HCT116 (cell line): Measurements from ENCODE around the gene KIAA1671. TPM values are rescaled to one million over a fixed set of nuclear protein-coding genes. Genes with fewer than 3 reads are reported as not detected.

ENCODE experiments used
- ATAC-seq: fragments of 200-7000 bp; cut with Tn5 transposase; 2 replicates; pipeline ENCODE4 v1.9.1; 2020; ENCODE audit warnings: mild to moderate bottlenecking, moderate library complexity
- BruUV-seq: library from RNA; stranded (reverse); fragments of 400-500 nt; replicated peaks from 2 replicates; lab custom pipeline; 2021; lab: Mats Ljungman, UMichigan
- CTCF ChIA-PET: fragments of 300-600 bp; sonication (Branson Sonifier 250); formaldehyde crosslinking; loops from one replicate; lab custom pipeline; 2021; ENCODE audit warnings: antibody characterized with exemption; lab: Charles Lee
- POLR2A ChIA-PET: fragments of 300-600, 350-600 bp; sonication (Branson Sonifier 250); formaldehyde crosslinking; loops from one replicate; lab custom pipeline; 2021; ENCODE audit warnings: antibody characterized with exemption; lab: Charles Lee
- RAD21 ChIA-PET, 2 experiments: fragments of 300-600 bp; sonication (Branson Sonifier 250); formaldehyde crosslinking; loops; one replicate each; lab custom pipeline; 2023; ENCODE audit warnings: low total read pairs in 2 of 2; ENCODE audit not compliant: uncharacterized antibody in 2 of 2, unreplicated experiment in 2 of 2, low non-redundant PET in 1 of 2; lab: Charles Lee
- DNase-seq: peaks from one replicate; pipeline ENCODE4 v3.0.0-alpha.2; 2010; ENCODE audit warnings: low read depth, low spot score
- H2AFZ ChIP-seq: fragments of 200-600 bp; shearing (Covaris generic), sonication (generic); 2 replicates; pipeline ENCODE4 v1.6.1; 2017; ENCODE audit warnings: low read depth, mixed run types, mixed read lengths, antibody characterized with exemption, low read length; ENCODE audit not compliant: poor library complexity, severe bottlenecking
- H3K27ac ChIP-seq: 2 replicates; pipeline ENCODE4 v1.5.1; 2012; ENCODE audit warnings: low read depth, low read length
- H3K27me3 ChIP-seq: fragments of 200-600 bp; sonication (generic); 2 replicates; pipeline ENCODE4 v1.6.1; 2016; ENCODE audit warnings: mixed run types, low read length, mixed read lengths; ENCODE audit not compliant: insufficient read depth
- H3K36me3 ChIP-seq, 2 experiments: fragments of 200-500 bp in 1 of 2; fragments of 200-600 bp in 1 of 2; sonication (Bioruptor generic) in 1 of 2; sonication (generic) in 1 of 2; 2 replicates each; pipeline versions ENCODE4 v1.5.1 to v1.6.1; 2014 to 2016; ENCODE audit warnings: low read length in 2 of 2, inconsistent platforms in 1 of 2, mixed read lengths in 1 of 2, mixed run types in 1 of 2; ENCODE audit not compliant: insufficient read depth in 2 of 2, control insufficient read depth in 1 of 2
- H3K4me1 ChIP-seq, 2 experiments: fragments of 200-600 bp in 1 of 2; sonication (generic) in 1 of 2; 2 replicates each; pipeline versions ENCODE4 v1.5.1 to v1.6.1; 2012 to 2017; ENCODE audit warnings: low read length in 2 of 2, inconsistent platforms in 1 of 2, mild to moderate bottlenecking in 1 of 2, mixed read lengths in 1 of 2, mixed run types in 1 of 2, moderate library complexity in 1 of 2; ENCODE audit not compliant: insufficient read depth in 2 of 2, control insufficient read depth in 1 of 2
- H3K4me2 ChIP-seq: fragments of 200-600 bp; sonication (generic); 2 replicates; pipeline ENCODE4 v1.6.1; 2017; ENCODE audit warnings: mixed run types, low read length, mixed read lengths
- H3K4me3 ChIP-seq, 2 experiments: fragments of 200-600 bp in 1 of 2; sonication (generic) in 1 of 2; replicated peaks in 1 of 2; 2 replicates each; pipeline ENCODE4 v1.5.1; 2011 to 2016; ENCODE audit warnings: low read length in 2 of 2, control low read depth in 1 of 2, low read depth in 1 of 2, mild to moderate bottlenecking in 1 of 2, mixed read lengths in 1 of 2, mixed run types in 1 of 2
- H3K79me2 ChIP-seq: fragments of 200-600 bp; sonication (generic); 2 replicates; pipeline ENCODE4 v1.6.1; 2017; ENCODE audit warnings: mild to moderate bottlenecking, mixed run types, low read length, moderate library complexity, mixed read lengths; ENCODE audit not compliant: insufficient read depth
- H3K9ac ChIP-seq: fragments of 200-600 bp; sonication (generic); 2 replicates; pipeline ENCODE4 v1.6.1; 2016; ENCODE audit warnings: low read length, mixed read lengths
- H3K9me2 ChIP-seq: fragments of 200-600 bp; sonication (generic), shearing (Covaris generic); 2 replicates; pipeline ENCODE4 v1.6.1; 2017; ENCODE audit warnings: mixed run types, mild to moderate bottlenecking, moderate library complexity; ENCODE audit not compliant: insufficient read depth
- H3K9me3 ChIP-seq, 2 experiments: fragments of 200-500 bp in 1 of 2; fragments of 200-600 bp in 1 of 2; sonication (Bioruptor generic) in 1 of 2; sonication (generic) in 1 of 2; 2 replicates each; pipeline ENCODE4 v1.6.1; 2014 to 2017; ENCODE audit warnings: low read length in 2 of 2, mixed read lengths in 2 of 2, inconsistent platforms in 1 of 2, low read depth in 1 of 2, mild to moderate bottlenecking in 1 of 2, mixed run types in 1 of 2, moderate library complexity in 1 of 2; ENCODE audit not compliant: control insufficient read depth in 1 of 2, insufficient read depth in 1 of 2
- H4K20me1 ChIP-seq: fragments of 200-600 bp; sonication (generic), shearing (Covaris generic); 2 replicates; pipeline ENCODE4 v1.6.1; 2017; ENCODE audit warnings: mixed run types, mild to moderate bottlenecking, moderate library complexity; ENCODE audit not compliant: insufficient read depth
- ATF3 ChIP-seq: IDR thresholded peaks from 2 replicates; pipeline ENCODE4 v1.6.1; 2012
- CEBPB ChIP-seq: IDR thresholded peaks from 2 replicates; pipeline ENCODE4 v1.6.1; 2012; ENCODE audit warnings: low read depth
- EGR1 ChIP-seq: IDR thresholded peaks from 2 replicates; pipeline ENCODE4 v1.6.1; 2012; ENCODE audit warnings: low read depth
- ELF1 ChIP-seq: IDR thresholded peaks from 2 replicates; pipeline ENCODE4 v1.6.1; 2012; ENCODE audit warnings: low read depth, borderline replicate concordance
- EZH2 ChIP-seq: fragments of 200-600 bp; sonication (generic); IDR thresholded peaks from 2 replicates; pipeline ENCODE4 v1.6.1; 2017; ENCODE audit warnings: antibody characterized with exemption, mixed run types
- EZH2phosphoT487 ChIP-seq: fragments of 200-600 bp; IDR thresholded peaks from 2 replicates; pipeline ENCODE4 v1.6.1; 2018; ENCODE audit warnings: antibody characterized with exemption, borderline replicate concordance
- FOSL1 ChIP-seq: IDR thresholded peaks from 2 replicates; pipeline ENCODE4 v1.6.1; 2012; ENCODE audit warnings: low read depth
- POLR2A ChIP-seq: IDR thresholded peaks from 2 replicates; pipeline ENCODE4 v1.7.0; 2011; ENCODE audit warnings: borderline replicate concordance; ENCODE audit not compliant: insufficient read depth, insufficient read length; ENCODE audit errors: extremely low read depth
- REST ChIP-seq: IDR thresholded peaks from 2 replicates; pipeline ENCODE4 v1.6.1; 2012; ENCODE audit warnings: low read depth
- SP1 ChIP-seq: IDR thresholded peaks from 2 replicates; pipeline ENCODE4 v1.6.1; 2012; ENCODE audit warnings: low read depth
- SRF ChIP-seq: IDR thresholded peaks from 2 replicates; pipeline ENCODE4 v1.6.1; 2012; ENCODE audit warnings: low read depth
- TCF7L2 ChIP-seq: IDR thresholded peaks from 2 replicates; pipeline ENCODE4 v1.7.0; 2011; ENCODE audit warnings: borderline replicate concordance, inconsistent platforms; ENCODE audit not compliant: insufficient read depth, insufficient read length; ENCODE audit errors: extremely low read depth
- YY1 ChIP-seq: IDR thresholded peaks from 2 replicates; pipeline ENCODE4 v1.6.1; 2011; ENCODE audit warnings: low read length, low read depth, moderate library complexity, mild to moderate bottlenecking; ENCODE audit not compliant: insufficient replicate concordance; ENCODE audit errors: extremely low read depth
- ZFX ChIP-seq: fragments of 450-650 bp; IDR thresholded peaks from 2 replicates; pipeline ENCODE4 v1.6.1; 2017
- ZNF274 ChIP-seq: fragments of 200-500 bp; sonication (Bioruptor generic); IDR thresholded peaks from 2 replicates; pipeline ENCODE4 v1.6.1; 2014; ENCODE audit warnings: mild to moderate bottlenecking, low read depth, low read length, inconsistent platforms
- intact Hi-C: fragments of 100-400 bp; cut with micrococcal nuclease; formaldehyde crosslinking; loops from 2 replicates; pipeline ENCODE4 v1.10.0; 2022
- total RNA-seq: library from RNA; stranded (reverse); gene quantifications from one replicate; pipeline ENCODE4 v1.2.1, GENCODE V29; 2021; ENCODE audit not compliant: unreplicated experiment

KIAA1671 gene
- total RNA-seq, 1 experiment from 2014 or later: 36.8 TPM

GRCh38 chr22:25045159-25045558 is 92.6 kb downstream of the KIAA1671 start:
- Histone ChIP-seq H3K27me3 (no peaks in the 10 kb centered on the region), H3K9ac (no peak overlapping the region), H3K4me2 (no peak overlapping the region), H3K4me3 (no peak overlapping the region), H2AFZ (no peak overlapping the region), H3K36me3 (peaks cover 14 to 18% of the 10 kb centered on the region in 2 experiments; a peak in 3 of 4 replicates), H3K9me2 (no peaks in the 10 kb centered on the region), H3K27ac (no peak overlapping the region), H3K4me1 (peaks cover 0 to 3% of the 10 kb centered on the region in 2 experiments; a peak in 1 of 4 replicates), H3K79me2 (0 out of 2 replicates have a peak, but pooled peaks cover 4% of the 10 kb centered on the region), H3K9me3 (no peaks in the 10 kb centered on the region), H4K20me1 (no peaks in the 10 kb centered on the region)
- ChIA-PET RAD21 (no interaction called here), POLR2A (no interaction called here), CTCF (no interaction called here)
- no peak for TF ChIP-seq ELF1
- no peak for TF ChIP-seq POLR2A
- no peak for TF ChIP-seq TCF7L2
- TF ChIP-seq SP1: no peak
- TF ChIP-seq EZH2: no peak
- no peak for TF ChIP-seq EZH2phosphoT487
- TF ChIP-seq FOSL1: no peak
- TF ChIP-seq ATF3: no peak
- no peak for TF ChIP-seq YY1
- intact Hi-C loops: loop anchor here (5.0 kb wide), 1 partner anchor 53 kb away; no protein-coding TSS in a partner anchor
- DNase-seq (no peak), ATAC-seq (no peak)
- no TSS peak for BruUV-seq

GRCh38 chr22:25048071-25048470 is 95.6 kb downstream of the KIAA1671 start:
- POLR2A ChIA-PET: no interaction called here
- Histone ChIP-seq H3K9me2 (no peaks in the 10 kb centered on the region), H3K4me2 (no peak overlapping the region), H3K9ac (no peak overlapping the region), H3K9me3 (peaks cover 0 to 5% of the 10 kb centered on the region in 2 experiments; a peak in 1 of 4 replicates), H3K36me3 (peaks cover 14 to 31% of the 10 kb centered on the region in 2 experiments; a peak in 3 of 4 replicates), H3K4me1 (peaks cover 0 to 10% of the 10 kb centered on the region in 2 experiments; a peak in 2 of 4 replicates), H3K27ac (no peak overlapping the region), H4K20me1 (no peaks in the 10 kb centered on the region), H3K4me3 (no peak overlapping the region), H3K79me2 (peaks cover 1% of the 10 kb centered on the region; the same call in 1 of the 2 replicates), H3K27me3 (no peaks in the 10 kb centered on the region), H2AFZ (no peak overlapping the region)
- CTCF ChIA-PET: interaction anchor here (1.0 to 4.7 kb wide), 5 partner anchors 9 to 278 kb away, joined by 4 to 44 read pairs (median 6); partner anchors contain the start of gene KIAA1671
- no peak for DNase-seq
- BruUV-seq: no TSS peak
- intact Hi-C loops: loop anchor here (1.0 to 5.0 kb wide), 4 partner anchors 56 to 279 kb away; partner anchors contain the start of gene KIAA1671
- TF ChIP-seq SP1 (no peak), ZFX (no peak), REST (no peak), EGR1 (no peak), EZH2 (no peak), ZNF274 (no peak), EZH2phosphoT487 (no peak), SRF (no peak), POLR2A (no peak), CEBPB (no peak)
- RAD21 ChIA-PET: interaction anchor here (0.6 to 1.2 kb wide), 4 partner anchors 74 to 109 kb away, joined by 3 to 6 read pairs (median 4); no protein-coding TSS in a partner anchor
- no peak for ATAC-seq
